Gastroesophageal sphincter (tissue), 4 donors: ENCODE data around the gene BBS4. TPM values are rescaled to one million over a fixed set of nuclear protein-coding genes. Genes with fewer than 3 reads are reported as not detected.

Experiments
- ATAC-seq: fragments of 150-250 bp; one replicate; pipeline ENCODE4 v1.9.1; 2016; ENCODE audit warnings: mild to moderate bottlenecking, moderate library complexity
- H3K27ac ChIP-seq, 4 donors: fragments of 200-600 bp; sonication (generic) in 3 of 4; 1 replicate in 3 of 4; 2 replicates in 1 of 4; pipeline ENCODE4 v1.5.1; 2016 to 2019
- H3K27me3 ChIP-seq: fragments of 200-600 bp; sonication (generic); one replicate; pipeline ENCODE4 v1.5.1; 2019
- H3K36me3 ChIP-seq, 2 donors: fragments of 200-600 bp; sonication (generic); one replicate each; pipeline ENCODE4 v1.5.1; 2019; ENCODE audit warnings: control low read depth in 1 of 2
- H3K4me1 ChIP-seq, 3 donors: fragments of 200-600 bp; sonication (generic); 1 replicate in 2 of 3; 2 replicates in 1 of 3; pipeline ENCODE4 v1.5.1; 2016 to 2019; ENCODE audit warnings: control low read depth in 2 of 3
- H3K4me3 ChIP-seq, 2 donors: fragments of 200-600 bp; sonication (generic); one replicate each; pipeline ENCODE4 v1.5.1; 2019; ENCODE audit warnings: mild to moderate bottlenecking in 1 of 2, moderate library complexity in 1 of 2
- H3K9me3 ChIP-seq, 3 donors: fragments of 200-600 bp; sonication (generic); one replicate each; pipeline ENCODE4 v1.5.1; 2017 to 2019; ENCODE audit warnings: control low read depth in 2 of 3
- EP300 ChIP-seq: sonication (generic); formaldehyde crosslinking; IDR thresholded peaks from one replicate; pipeline ENCODE4 v1.6.1; 2017; ENCODE audit warnings: antibody characterized with exemption, mild to moderate bottlenecking
- POLR2A ChIP-seq, 2 donors: fragments of 450-650 bp; IDR thresholded peaks; one replicate each; pipeline ENCODE4 v1.6.1; 2017; ENCODE audit warnings: antibody characterized with exemption in 2 of 2, mild to moderate bottlenecking in 2 of 2, moderate library complexity in 1 of 2
- POLR2AphosphoS5 ChIP-seq: sonication (generic); formaldehyde crosslinking; IDR thresholded peaks from one replicate; pipeline ENCODE4 v1.6.1; 2017; ENCODE audit warnings: antibody characterized with exemption
- WGBS, 2 donors: methylation state at CpG; one replicate each; pipeline ENCODE4 v1.1.5; 2018; ENCODE audit warnings: low coverage in 1 of 2; 5-methylcytosine and 5-hydroxymethylcytosine counted together
- total RNA-seq, 4 donors: library from RNA; depleted of rRNA; stranded (reverse); fragments of >200 nt; gene quantifications; one replicate each; pipeline ENCODE4 v1.1.0, GENCODE V29; 2016
- TF ChIP-seq, protein P1 (sequence below), 4 experiments: fragments of 200-600 bp in 2 of 4; fragments of 450-650 bp in 2 of 4; sonication (generic) in 1 of 4; IDR thresholded peaks; one replicate each; pipeline ENCODE4 v1.5.1; 2017 to 2019; ENCODE audit warnings: antibody characterized with exemption in 4 of 4, mild to moderate bottlenecking in 2 of 4, moderate library complexity in 2 of 4

Gene BBS4
- total RNA-seq, 4 donors from 2014 or later: 19.8 to 34.9 (median 26.6) TPM

GRCh38 chr15:72781631-72782030 is 95.6 kb downstream of the BBS4 start:
- H3K36me3 ChIP-seq: peaks cover 0 to 34% of the 10 kb centered on the region in 2 donors
- ATAC-seq: no peak
- H3K27me3 ChIP-seq: no peaks in the 10 kb centered on the region
- peak overlapping the region in 1 of 2 donors; percentile 97 for H3K4me3 ChIP-seq
- H3K4me1 ChIP-seq: peaks cover 0 to 43% (median 17%) of the 10 kb centered on the region in 3 donors
- no peaks in the 10 kb centered on the region for H3K9me3 ChIP-seq
- 80 to 82% methylated on average over 5 of the region's 6 CpGs for WGBS, 2 donors
- no peak overlapping the region for H3K27ac ChIP-seq
- no peak for TF ChIP-seq EP300
- TF ChIP-seq, protein P1, sequence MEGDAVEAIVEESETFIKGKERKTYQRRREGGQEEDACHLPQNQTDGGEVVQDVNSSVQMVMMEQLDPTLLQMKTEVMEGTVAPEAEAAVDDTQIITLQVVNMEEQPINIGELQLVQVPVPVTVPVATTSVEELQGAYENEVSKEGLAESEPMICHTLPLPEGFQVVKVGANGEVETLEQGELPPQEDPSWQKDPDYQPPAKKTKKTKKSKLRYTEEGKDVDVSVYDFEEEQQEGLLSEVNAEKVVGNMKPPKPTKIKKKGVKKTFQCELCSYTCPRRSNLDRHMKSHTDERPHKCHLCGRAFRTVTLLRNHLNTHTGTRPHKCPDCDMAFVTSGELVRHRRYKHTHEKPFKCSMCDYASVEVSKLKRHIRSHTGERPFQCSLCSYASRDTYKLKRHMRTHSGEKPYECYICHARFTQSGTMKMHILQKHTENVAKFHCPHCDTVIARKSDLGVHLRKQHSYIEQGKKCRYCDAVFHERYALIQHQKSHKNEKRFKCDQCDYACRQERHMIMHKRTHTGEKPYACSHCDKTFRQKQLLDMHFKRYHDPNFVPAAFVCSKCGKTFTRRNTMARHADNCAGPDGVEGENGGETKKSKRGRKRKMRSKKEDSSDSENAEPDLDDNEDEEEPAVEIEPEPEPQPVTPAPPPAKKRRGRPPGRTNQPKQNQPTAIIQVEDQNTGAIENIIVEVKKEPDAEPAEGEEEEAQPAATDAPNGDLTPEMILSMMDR (IDR thresholded peaks at IDR 0.05): no peak
- TF ChIP-seq POLR2AphosphoS5: no peak
- no peak for TF ChIP-seq POLR2A (IDR thresholded peaks at IDR 0.05)

DNA sequence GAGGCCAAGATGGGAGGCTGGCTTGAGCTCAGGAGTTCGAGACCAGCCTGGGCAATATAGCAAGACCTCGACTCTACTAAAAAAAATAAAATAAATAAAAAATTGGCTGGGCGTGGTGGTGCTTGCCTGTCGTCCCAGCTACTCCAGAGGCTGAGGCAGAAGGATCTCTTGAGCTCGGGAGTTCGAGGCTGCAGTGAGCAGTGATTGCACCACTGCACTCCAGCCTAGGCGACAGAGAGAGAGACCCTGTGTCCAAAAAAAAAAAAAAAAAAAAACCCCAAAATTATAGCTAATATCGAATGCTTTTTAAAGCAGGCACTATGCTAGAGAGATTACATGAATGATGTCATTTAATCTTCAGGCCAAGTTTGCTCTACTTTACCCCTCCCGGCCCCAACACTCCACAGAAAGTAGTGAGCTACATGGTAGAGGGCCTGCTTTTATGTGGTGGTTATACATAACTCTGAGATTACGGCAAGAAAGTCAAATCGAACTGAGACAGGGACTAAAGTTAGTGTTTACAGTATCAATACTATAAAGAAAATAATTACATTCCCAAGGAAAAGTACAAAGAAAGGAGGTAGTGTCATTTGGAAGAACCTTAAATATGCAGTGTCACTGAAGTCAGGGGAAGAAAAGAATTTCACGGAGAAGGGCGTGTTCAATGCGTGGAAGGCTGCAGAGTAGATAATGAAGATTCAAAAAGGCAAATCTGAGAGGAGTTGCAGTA is 96.4 kb downstream of the BBS4 start:
- Histone ChIP-seq H3K27ac (peak overlapping the region in 3 of 4 donors; percentile 91 to 95 (median 94)), H3K9me3 (no peaks in the 10 kb centered on the region), H3K36me3 (peaks cover 0 to 29% of the 10 kb centered on the region in 2 donors), H3K27me3 (no peaks in the 10 kb centered on the region), H3K4me1 (peaks cover 0 to 43% (median 17%) of the 10 kb centered on the region in 3 donors), H3K4me3 (peak overlapping the region; percentile 66 to 97)
- ATAC-seq: no peak
- 20 to 45% methylated on average over 10 to 12 of the region's 14 CpGs for WGBS, 2 donors
- TF ChIP-seq POLR2AphosphoS5 (no peak), POLR2A (IDR thresholded peaks at IDR 0.05) (no peak), EP300 (no peak)

- H3K36me3 ChIP-seq: peaks cover 0 to 22% of the 10 kb centered on the region in 2 donors
- peaks cover 0 to 43% (median 17%) of the 10 kb centered on the region in 3 donors for H3K4me1 ChIP-seq
- no peaks in the 10 kb centered on the region for H3K9me3 ChIP-seq
- WGBS, 2 donors: 0% methylated on average over 8 to 21 of the region's 52 CpGs
- H3K27ac ChIP-seq: peak overlapping the region; percentile 87 to 95 (median 92)
- H3K4me3 ChIP-seq: peak overlapping the region; percentile 66 to 97
- TF ChIP-seq, protein P1 (IDR thresholded peaks at IDR 0.05): peak in 1 of 4 experiments; percentile 36
- no peak for TF ChIP-seq POLR2A (IDR thresholded peaks at IDR 0.05)
- H3K27me3 ChIP-seq: no peaks in the 10 kb centered on the region
- ATAC-seq: no peak
These were observed 97.1 kb downstream of the BBS4 start for GRCh38 chr15:72783004-72783639.

- H3K36me3 ChIP-seq: peaks cover 0 to 15% of the 10 kb centered on the region in 2 donors
- WGBS, 2 donors: 0 to 1% methylated on average over 16 to 20 of the region's 68 CpGs
- H3K4me3 ChIP-seq: peak within 1 kb of the TSS; percentile 66 to 97
- H3K27me3 ChIP-seq: no peaks in the 10 kb centered on the region
- peak; percentile 96 for ATAC-seq
- H3K9me3 ChIP-seq: no peaks in the 10 kb centered on the region
- TF ChIP-seq POLR2AphosphoS5 (peak; percentile 97), EP300 (no peak), POLR2A (IDR thresholded peaks at IDR 0.05) (peak; percentile 94)
- TF ChIP-seq, protein P1 (IDR thresholded peaks at IDR 0.05): peak; percentile 33 to 59 (median 51)
- peak within 1 kb of the TSS; percentile 87 to 95 (median 92) for H3K27ac ChIP-seq
- peaks cover 0 to 43% (median 17%) of the 10 kb centered on the region in 3 donors for H3K4me1 ChIP-seq
These were observed 97.8 kb downstream of the BBS4 start, which contains the start of gene ADPGK for GRCh38 chr15:72783640-72784455. ADPGK (minus strand) TSS chr15:72783758; CDS start chr15:72783691, 67 bp downstream.

DNA sequence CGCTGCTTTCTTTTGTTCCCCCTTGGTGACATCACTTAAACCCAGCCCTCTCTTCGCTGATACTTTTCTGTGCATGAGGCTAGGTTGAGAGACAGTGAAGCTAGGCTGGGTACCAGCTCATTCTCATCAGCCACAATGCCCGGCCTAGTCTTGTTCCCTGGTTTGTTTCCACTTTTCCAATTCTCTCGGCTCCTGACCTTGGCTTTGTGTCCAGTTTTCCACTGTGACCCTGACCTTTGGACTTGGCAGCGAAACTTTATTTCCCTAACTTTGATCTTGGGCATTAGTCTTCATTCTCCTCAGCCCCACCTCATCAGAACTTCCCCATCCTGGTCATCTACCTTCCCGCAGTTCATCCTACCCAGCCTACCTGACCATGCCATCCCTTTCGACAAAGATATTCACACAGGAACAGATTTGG is 98.5 kb downstream of the BBS4 start:
- Histone ChIP-seq H3K4me3 (peak overlapping the region; percentile 66 to 97), H3K4me1 (peaks cover 0 to 43% (median 17%) of the 10 kb centered on the region in 3 donors), H3K27me3 (no peaks in the 10 kb centered on the region), H3K36me3 (peaks cover 0 to 8% of the 10 kb centered on the region in 2 donors), H3K27ac (peak overlapping the region; percentile 87 to 95 (median 92)), H3K9me3 (no peaks in the 10 kb centered on the region)
- TF ChIP-seq EP300: no peak
- no peak for TF ChIP-seq POLR2A (IDR thresholded peaks at IDR 0.05)
- TF ChIP-seq, protein P1 (IDR thresholded peaks at IDR 0.05): no peak
- TF ChIP-seq POLR2AphosphoS5: no peak
- ATAC-seq: no peak
- WGBS, 2 donors: 27 to 39% methylated on average over 6 to 7 of the region's 7 CpGs
